ENCODE measurements around the gene ALKBH7.
A peak's percentile ranks its signal among the peaks of the same experiment; 100 is the strongest.

The ALKBH7 gene

DNA sequence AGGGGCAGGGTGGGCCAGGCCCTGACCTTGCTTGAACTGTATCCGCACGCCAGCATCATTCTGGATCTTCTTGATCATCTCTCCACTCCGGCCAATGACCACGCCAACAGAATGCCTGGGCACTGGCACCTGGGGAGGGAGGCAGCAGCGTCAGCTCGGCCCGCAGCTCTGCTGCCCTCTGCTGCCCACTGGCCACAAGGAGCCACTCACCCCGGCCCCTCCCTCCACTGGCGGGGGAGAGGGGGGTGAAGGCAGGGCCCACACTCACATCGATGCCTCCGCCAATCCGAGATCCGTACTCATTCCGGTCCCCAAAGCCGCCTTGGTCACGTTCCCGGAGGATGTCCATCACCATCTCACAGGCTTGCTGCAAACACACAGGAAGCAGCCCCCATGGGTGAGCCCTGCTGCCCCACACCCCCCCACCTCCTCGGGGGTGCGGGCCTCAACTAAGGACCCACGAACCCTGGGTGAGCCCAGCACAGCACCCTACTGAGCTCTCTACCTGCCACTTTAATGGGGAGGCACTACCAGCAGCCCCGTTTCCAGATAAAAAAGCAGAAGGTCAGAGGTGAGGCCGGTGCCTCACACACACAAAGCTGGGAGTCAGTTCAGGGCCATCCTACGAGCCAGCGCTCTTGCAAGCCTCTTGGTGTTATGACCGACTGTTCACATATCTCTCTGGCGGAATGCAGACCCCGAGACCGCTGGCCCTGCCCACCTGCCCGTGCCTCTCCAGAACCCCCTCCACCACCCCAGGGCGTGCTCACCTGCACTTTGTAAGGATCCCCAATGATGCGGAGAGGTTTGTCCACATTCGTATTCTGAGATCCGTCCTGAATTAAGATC is 45.3 kb downstream of the ALKBH7 start:
- H3K4me3 ChIP-seq (replicated peaks; ENCODE audit: low read depth, low read length): no peak overlapping the region
- DNase-seq (ENCODE audit: extremely low read depth, low read depth): no peak
- TF ChIP-seq, protein P1, sequence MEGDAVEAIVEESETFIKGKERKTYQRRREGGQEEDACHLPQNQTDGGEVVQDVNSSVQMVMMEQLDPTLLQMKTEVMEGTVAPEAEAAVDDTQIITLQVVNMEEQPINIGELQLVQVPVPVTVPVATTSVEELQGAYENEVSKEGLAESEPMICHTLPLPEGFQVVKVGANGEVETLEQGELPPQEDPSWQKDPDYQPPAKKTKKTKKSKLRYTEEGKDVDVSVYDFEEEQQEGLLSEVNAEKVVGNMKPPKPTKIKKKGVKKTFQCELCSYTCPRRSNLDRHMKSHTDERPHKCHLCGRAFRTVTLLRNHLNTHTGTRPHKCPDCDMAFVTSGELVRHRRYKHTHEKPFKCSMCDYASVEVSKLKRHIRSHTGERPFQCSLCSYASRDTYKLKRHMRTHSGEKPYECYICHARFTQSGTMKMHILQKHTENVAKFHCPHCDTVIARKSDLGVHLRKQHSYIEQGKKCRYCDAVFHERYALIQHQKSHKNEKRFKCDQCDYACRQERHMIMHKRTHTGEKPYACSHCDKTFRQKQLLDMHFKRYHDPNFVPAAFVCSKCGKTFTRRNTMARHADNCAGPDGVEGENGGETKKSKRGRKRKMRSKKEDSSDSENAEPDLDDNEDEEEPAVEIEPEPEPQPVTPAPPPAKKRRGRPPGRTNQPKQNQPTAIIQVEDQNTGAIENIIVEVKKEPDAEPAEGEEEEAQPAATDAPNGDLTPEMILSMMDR (IDR thresholded peaks at IDR 0.05; ENCODE audit: low read depth, low read length, missing control alignments): peak; percentile 37

GRCh38 chr19:6418562-6418932 is 46.0 kb downstream of the ALKBH7 start:
- TF ChIP-seq, protein P1 (IDR thresholded peaks at IDR 0.05; ENCODE audit: low read depth, low read length, missing control alignments): no peak
- H3K4me3 ChIP-seq (replicated peaks; ENCODE audit: low read depth, low read length): no peak overlapping the region
- DNase-seq (ENCODE audit: extremely low read depth, low read depth): no peak

DNA sequence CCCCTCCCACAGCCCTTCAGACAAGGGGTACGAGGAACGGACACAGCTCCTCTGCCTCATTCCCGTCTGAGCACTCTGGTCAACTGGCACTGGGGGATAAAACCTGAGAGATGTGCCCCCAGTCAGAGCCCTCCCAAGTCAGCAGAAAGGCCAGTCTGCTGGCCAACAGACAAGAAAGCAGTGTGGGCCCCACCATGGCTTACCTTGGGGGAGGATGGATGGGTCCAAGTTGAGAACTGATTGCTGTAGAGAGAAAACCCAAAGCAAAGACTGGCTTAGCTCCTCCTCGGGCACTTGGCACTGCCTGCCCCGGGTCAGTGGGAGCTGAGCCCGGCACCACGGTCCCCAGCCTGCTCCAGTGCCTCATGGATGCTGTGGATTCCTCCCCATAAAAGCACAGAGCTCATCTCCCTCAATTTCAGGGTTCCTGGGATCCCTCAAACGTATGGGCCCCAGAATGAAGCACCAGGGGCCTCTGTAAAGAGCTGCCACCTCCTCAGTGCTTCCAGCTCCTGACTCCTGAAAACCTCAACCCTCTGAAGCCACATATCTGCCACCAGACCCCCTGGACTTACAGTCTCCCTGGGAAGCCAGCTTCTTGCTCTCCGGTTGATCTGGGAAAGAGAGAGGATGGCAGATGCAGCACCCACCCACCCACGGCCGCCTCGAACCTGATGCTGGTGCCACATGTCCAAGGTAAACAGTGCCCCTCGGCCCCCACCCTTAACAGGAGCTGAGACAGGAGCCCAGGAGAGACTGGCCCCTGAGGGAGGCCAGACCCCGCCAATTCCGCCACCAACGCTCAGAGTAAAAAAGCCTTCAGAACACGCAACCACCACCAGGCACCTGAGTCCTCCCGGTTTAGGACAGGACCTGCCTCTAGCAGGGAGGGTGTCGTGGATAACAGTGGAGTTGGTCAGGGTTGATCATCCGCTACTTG is 48.8 kb downstream of the ALKBH7 start:
- no peak for DNase-seq (ENCODE audit: extremely low read depth, low read depth)
- H3K4me3 ChIP-seq (replicated peaks; ENCODE audit: low read depth, low read length): no peak overlapping the region
- TF ChIP-seq, protein P1 (IDR thresholded peaks at IDR 0.05; ENCODE audit: low read depth, low read length, missing control alignments): no peak

- peak overlapping the region; percentile 97 for H3K4me3 ChIP-seq (replicated peaks; ENCODE audit: low read depth, low read length)
- DNase-seq (ENCODE audit: extremely low read depth, low read depth): no peak
- TF ChIP-seq, protein P1 (IDR thresholded peaks at IDR 0.05; ENCODE audit: low read depth, low read length, missing control alignments): no peak
These were observed 51.1 kb downstream of the ALKBH7 start for GRCh38 chr19:6423499-6424194.

DNA sequence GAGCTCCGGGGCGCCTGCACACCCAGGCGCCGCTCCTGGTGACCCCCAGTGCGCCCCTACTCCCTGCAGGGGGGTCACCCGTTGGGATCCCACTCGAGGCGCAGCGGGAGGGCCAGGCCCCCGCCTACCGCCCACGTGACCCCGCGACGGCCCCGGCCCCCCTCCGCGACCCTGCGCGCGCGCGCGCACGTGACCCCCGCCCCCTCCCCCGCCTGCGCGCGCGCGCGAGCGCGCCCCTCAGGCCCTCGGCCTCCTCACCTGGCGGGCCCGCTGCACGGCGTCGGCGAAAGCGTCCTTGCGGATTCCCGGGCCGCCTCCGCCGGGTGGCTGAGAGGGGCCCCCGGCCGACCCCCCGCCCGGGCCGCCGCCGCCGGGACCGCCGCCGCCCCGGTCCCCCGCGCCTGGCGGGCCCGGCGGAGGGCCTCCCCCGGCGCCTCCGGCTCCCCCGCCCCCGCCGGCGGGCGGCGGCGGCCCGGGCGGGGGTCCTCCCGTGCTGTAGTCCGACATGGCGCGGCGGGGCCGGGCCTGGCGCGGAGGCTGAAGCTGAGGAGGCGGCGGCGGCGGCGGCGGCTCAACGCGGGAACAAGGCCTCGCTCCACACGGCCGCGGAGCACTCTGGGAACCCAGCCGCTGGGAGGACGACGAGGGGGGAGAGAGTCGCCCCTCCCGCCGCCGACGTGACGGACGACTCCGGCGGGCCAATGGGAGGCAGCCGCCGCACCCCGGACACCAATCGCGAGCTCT is 51.8 kb downstream of the ALKBH7 start, which contains the start of gene KHSRP:
Gene KHSRP, minus strand, starts transcription at position 617 of the 744 bp plus-strand sequence. Its CDS starts 110 bp downstream, at position 507.
- peak within 1 kb of the TSS; percentile 97 for H3K4me3 ChIP-seq (replicated peaks; ENCODE audit: low read depth, low read length)
- DNase-seq (ENCODE audit: extremely low read depth, low read depth): no peak
- TF ChIP-seq, protein P1 (IDR thresholded peaks at IDR 0.05; ENCODE audit: low read depth, low read length, missing control alignments): no peak

Measured in HFF-Myc (cell line).